ENCODE measurements around the gene NKIRAS1. TPM values are rescaled to one million over a fixed set of nuclear protein-coding genes. Genes with fewer than 3 reads are reported as not detected.
A peak's percentile ranks its signal among the peaks of the same experiment; 100 is the strongest.

NKIRAS1 gene
- total RNA-seq (2021; ENCODE audit: unreplicated experiment) (12.0 TPM), Bru-seq, nascent RNA (percentile 69 among the genes with signal in this experiment), BruChase-seq, experiment 1, labeled RNA remaining after a 6-hour chase (percentile 49 among the genes with signal in this experiment), BruChase-seq, experiment 2, labeled RNA remaining after a 2-hour chase (percentile 62 among the genes with signal in this experiment)
- polyA plus RNA-seq (2012): 4.7 and 7.0 TPM in 2 replicates
- long read RNA-seq, transcript NKIRAS1-206 (5 exons, 2,014 nt): major isoform, 13 of 16 reads
- long read RNA-seq, partial matches to known transcripts: 0 of 16 reads
- long read RNA-seq, other reads (novel, unspliced or antisense): 3 of 16 reads

GRCh38 chr3:23916886-23917678 lies at the start of gene NKIRAS1, which contains the start of gene RPL15:
TSS of gene NKIRAS1 (minus strand) at chr3:23916990. CDS start at chr3:23910904, 6,086 bp downstream.
TSS of gene RPL15 (plus strand) at chr3:23917132. CDS start at chr3:23917860, 728 bp downstream.
- H3K36me3 ChIP-seq (ENCODE audit: control insufficient read depth in 1 of 2, insufficient read depth in 2 of 2, low read length in 2 of 2): peaks cover 16 to 26% of the 10 kb centered on the region in 2 experiments
- no peaks in the 10 kb centered on the region for H3K9me2 ChIP-seq (ENCODE audit: insufficient read depth)
- H3K9ac ChIP-seq (ENCODE audit: low read length): peak within 1 kb of the TSS; percentile 98
- no peaks in the 10 kb centered on the region for H3K27me3 ChIP-seq (ENCODE audit: insufficient read depth, low read length)
- peak within 1 kb of the TSS; percentile 87 to 97 for H3K4me3 ChIP-seq (replicated peaks in 1 of 2; ENCODE audit: low read depth in 1 of 2, low read length in 2 of 2)
- ATAC-seq: peak; percentile 91
- CTCF ChIA-PET: interaction anchor here (0.7 to 1.4 kb wide), 2 partner anchors 10 to 29 kb away, joined by 4 to 5 read pairs; no protein-coding TSS in a partner anchor
- intact Hi-C loops (cut with micrococcal nuclease): loop anchor here (1.0 kb wide), 1 partner anchor 29 kb away; no protein-coding TSS in a partner anchor
- BruUV-seq (replicated peaks): TSS peak; percentile 45
- peaks cover 14 to 23% of the 10 kb centered on the region in 2 experiments; a peak in 3 of 4 replicates for H3K4me1 ChIP-seq (ENCODE audit: control insufficient read depth in 1 of 2, insufficient read depth in 2 of 2, low read length in 2 of 2)
- H4K20me1 ChIP-seq (ENCODE audit: insufficient read depth): peaks cover 28% of the 10 kb centered on the region; the same call in 1 of the 2 replicates
- H3K27ac ChIP-seq (ENCODE audit: low read depth, low read length): peak within 1 kb of the TSS; percentile 83
- POLR2A ChIA-PET: interaction anchor here (0.6 to 4.1 kb wide), 35 partner anchors 10 to 720 kb away, joined by 3 to 69 read pairs (median 4); no protein-coding TSS in a partner anchor
- H2AFZ ChIP-seq (ENCODE audit: low read depth, low read length, poor library complexity, severe bottlenecking): no peak within 1 kb of the TSS
- peaks cover 70% of the 10 kb centered on the region for H3K79me2 ChIP-seq (ENCODE audit: insufficient read depth, low read length)
- H3K4me2 ChIP-seq (ENCODE audit: low read length): peak within 1 kb of the TSS; percentile 83
- DNase-seq (ENCODE audit: low read depth, low spot score): peak; percentile 91
- RAD21 ChIA-PET (ENCODE audit: low non-redundant PET in 1 of 2, low total read pairs in 2 of 2, uncharacterized antibody in 2 of 2, unreplicated experiment in 2 of 2): no interaction called here
- no peaks in the 10 kb centered on the region for H3K9me3 ChIP-seq (ENCODE audit: control insufficient read depth in 1 of 2, insufficient read depth in 1 of 2, low read depth in 1 of 2, low read length in 2 of 2)
- TF ChIP-seq FOSL1 (IDR thresholded peaks at IDR 0.05; ENCODE audit: low read depth) (no peak), REST (IDR thresholded peaks at IDR 0.05; ENCODE audit: low read depth) (no peak), JUND (IDR thresholded peaks at IDR 0.05) (no peak), ZNF274 (IDR thresholded peaks at IDR 0.05; ENCODE audit: low read depth, low read length) (no peak), EGR1 (IDR thresholded peaks at IDR 0.05; ENCODE audit: low read depth) (peak; percentile 62; the same call in 1 of the 2 replicates), TCF7L2 (IDR thresholded peaks at IDR 0.05; ENCODE audit: borderline replicate concordance, extremely low read depth, insufficient read depth, insufficient read length) (peak; percentile 71), RAD21 (IDR thresholded peaks at IDR 0.05; ENCODE audit: low read depth) (no peak), SP1 (IDR thresholded peaks at IDR 0.05; ENCODE audit: low read depth) (peak; percentile 80), POLR2AphosphoS5 (IDR thresholded peaks at IDR 0.05; ENCODE audit: low read depth, low read length) (peak; percentile 99), POLR2A (IDR thresholded peaks at IDR 0.05; ENCODE audit: borderline replicate concordance, extremely low read depth, insufficient read depth, insufficient read length) (peak; percentile 99), CBX3 (IDR thresholded peaks at IDR 0.05; ENCODE audit: low read depth) (0 out of 2 replicates have a peak, but pooled peaks have one; percentile 45), YY1 (IDR thresholded peaks at IDR 0.05; ENCODE audit: extremely low read depth, insufficient replicate concordance, low read depth, low read length) (peak; percentile 90), ZFX (IDR thresholded peaks at IDR 0.05) (peak; percentile 61), SRF (IDR thresholded peaks at IDR 0.05; ENCODE audit: low read depth) (no peak), EZH2 (IDR thresholded peaks at IDR 0.05) (no peak), CEBPB (IDR thresholded peaks at IDR 0.05; ENCODE audit: low read depth) (no peak), SIN3A (IDR thresholded peaks at IDR 0.05; ENCODE audit: low read depth) (peak; percentile 98)
- TF ChIP-seq, protein P1, sequence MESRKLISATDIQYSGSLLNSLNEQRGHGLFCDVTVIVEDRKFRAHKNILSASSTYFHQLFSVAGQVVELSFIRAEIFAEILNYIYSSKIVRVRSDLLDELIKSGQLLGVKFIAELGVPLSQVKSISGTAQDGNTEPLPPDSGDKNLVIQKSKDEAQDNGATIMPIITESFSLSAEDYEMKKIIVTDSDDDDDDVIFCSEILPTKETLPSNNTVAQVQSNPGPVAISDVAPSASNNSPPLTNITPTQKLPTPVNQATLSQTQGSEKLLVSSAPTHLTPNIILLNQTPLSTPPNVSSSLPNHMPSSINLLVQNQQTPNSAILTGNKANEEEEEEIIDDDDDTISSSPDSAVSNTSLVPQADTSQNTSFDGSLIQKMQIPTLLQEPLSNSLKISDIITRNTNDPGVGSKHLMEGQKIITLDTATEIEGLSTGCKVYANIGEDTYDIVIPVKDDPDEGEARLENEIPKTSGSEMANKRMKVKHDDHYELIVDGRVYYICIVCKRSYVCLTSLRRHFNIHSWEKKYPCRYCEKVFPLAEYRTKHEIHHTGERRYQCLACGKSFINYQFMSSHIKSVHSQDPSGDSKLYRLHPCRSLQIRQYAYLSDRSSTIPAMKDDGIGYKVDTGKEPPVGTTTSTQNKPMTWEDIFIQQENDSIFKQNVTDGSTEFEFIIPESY (IDR thresholded peaks at IDR 0.05; ENCODE audit: extremely low read depth, insufficient replicate concordance, low read length): no peak
- TF ChIP-seq, protein P2, sequence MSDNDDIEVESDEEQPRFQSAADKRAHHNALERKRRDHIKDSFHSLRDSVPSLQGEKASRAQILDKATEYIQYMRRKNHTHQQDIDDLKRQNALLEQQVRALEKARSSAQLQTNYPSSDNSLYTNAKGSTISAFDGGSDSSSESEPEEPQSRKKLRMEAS (IDR thresholded peaks at IDR 0.05): peak; percentile 94
- TF ChIP-seq, protein P3, sequence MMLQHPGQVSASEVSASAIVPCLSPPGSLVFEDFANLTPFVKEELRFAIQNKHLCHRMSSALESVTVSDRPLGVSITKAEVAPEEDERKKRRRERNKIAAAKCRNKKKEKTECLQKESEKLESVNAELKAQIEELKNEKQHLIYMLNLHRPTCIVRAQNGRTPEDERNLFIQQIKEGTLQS (IDR thresholded peaks at IDR 0.05): no peak

Measured in HCT116 (cell line).